GM15510 (cell line): ENCODE data around the gene JPH3.

Experiments
- POLR2A ChIP-seq: IDR thresholded peaks from 3 replicates; pipeline ENCODE4 v1.6.1; 2011; ENCODE audit warnings: borderline replicate concordance; ENCODE audit not compliant: insufficient read length; ENCODE audit errors: extremely low read depth

Gene JPH3

DNA sequence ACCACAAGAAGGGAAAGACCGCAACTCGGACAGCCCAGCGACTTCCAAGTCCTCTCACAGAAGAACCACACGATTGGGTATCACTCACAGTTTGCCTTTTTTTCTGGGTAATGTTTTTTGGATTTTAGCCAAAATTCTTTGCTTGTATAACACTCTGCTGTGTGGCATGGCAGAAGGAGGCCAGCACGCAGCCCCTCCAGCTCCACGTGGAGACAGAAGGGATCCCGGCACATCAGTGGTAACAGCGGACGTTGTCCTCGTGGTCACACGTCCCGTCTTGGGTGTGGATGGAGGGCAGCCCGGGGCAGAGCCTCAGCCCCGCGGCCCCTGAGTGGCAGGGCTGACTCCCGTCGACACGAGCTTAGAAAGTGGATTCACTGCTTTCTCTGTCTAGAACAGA is 94.4 kb downstream of the JPH3 start:
- no peak for TF ChIP-seq POLR2A

DNA sequence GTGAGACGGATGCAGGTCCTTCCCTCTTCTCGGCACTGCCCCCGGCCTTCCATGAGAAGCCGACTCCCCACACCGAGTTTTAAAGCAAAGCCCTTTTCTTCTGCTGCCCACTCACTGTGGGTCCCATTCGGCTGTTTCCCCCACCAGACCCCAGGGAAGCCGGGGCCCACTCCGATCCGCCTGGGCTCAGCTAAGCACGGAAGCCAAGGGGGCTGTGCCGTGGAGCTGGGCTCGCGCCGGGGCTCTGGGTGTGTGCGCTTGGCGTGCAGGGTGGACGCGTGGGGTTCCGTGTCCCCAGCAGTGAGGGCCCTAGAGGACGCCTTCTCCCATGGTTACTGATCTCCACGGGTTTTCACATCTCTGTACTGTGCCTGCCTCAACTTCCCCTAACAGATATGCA is 94.9 kb downstream of the JPH3 start:
- TF ChIP-seq POLR2A: no peak

DNA sequence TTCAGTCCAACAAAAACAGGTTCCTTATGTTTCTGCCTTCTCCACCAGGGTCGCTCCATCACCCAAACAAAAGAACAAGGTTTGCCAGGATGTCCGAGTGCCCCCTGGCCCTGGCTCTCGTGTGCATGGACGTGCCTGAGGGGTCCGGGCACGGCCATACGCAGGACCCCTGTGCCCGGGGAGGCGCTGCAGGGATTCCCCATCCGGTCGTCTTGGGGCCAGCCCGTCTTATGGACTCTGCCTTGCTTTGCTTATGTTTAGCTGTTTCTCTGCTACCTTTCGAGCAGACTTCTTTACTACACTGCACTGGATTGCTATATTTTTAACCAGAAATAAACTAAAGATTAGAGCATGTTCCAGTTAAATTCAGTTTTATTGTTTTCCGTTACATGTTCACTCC is 95.5 kb downstream of the JPH3 start:
- TF ChIP-seq POLR2A: no peak

DNA sequence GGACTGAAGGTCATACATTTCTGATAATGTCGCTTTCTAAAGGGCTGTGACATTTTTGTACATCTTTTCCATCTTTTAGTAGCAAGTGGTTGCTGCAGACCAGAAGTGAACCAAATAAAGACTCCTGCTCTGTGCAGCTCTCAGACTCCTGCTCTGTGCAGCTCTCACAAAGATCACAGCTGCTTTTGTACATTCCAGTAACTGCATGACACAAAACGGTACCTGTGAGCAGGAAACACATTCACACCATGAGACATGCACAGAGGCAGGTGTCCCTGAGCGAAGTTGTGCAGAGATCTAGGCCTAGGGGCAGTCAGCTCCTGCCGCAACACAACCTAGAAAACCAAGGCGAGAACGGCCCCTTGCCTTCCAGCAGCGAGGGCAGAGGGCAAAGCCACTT is 95.9 kb downstream of the JPH3 start:
- TF ChIP-seq POLR2A: no peak

DNA sequence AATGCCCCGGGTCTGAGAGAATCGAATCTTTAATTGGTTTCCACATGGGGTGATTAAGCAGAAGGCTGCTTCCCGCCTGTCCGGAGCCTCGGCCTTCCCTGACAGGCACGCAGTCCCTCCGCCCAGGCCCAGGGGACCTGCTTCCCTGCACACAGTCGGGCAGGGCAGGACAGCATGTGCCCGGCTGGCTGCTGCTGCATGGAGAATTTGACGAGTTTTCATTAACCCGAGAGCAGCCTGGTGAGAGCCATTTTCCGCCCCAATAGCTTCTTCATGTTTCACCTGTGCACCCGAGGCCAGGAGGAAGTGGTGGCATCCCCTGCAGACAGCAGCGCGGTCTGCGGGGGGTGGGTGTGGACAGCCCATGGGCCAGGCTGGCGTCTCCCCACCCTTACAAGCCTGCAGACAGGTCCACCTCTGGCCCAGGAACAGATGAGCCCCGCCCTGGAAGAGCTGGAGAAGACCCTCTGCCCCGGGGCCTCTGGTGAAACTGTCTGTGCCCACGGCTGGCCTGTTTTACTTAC is 96.4 kb downstream of the JPH3 start:
- no peak for TF ChIP-seq POLR2A

DNA sequence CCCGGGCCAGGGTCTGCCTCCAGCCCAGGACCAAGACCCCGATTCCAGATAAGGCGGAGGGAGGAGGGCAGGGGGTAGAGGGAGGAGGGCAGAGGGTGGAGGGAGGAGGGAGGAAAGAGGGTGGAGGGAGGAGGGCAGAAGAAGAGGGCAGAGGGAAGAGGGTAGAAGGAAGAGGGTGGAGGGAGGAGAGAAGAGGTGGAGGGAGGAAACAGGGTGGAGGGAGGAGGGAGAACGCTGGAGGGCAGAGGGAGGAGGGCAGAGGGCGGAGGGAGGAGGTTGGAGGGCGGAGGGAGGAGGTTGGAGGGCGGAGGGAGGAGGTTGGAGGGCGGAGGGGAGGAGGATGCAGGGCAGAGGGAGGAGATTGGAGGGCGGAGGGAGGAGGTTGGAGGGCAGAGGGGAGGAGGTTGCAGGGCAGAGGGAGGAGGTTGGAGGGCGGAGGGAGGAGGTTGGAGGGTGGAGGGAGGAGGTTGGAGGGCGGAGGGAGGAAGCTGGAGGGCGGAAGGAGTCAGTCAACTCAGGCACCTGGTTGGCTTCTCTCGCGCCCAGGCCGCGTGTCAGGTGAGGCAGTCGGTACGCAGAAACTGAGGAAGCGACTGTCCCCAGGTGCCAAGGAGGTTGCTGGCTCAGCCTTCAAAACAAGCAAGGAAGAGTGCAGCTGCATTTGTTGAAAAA is 98.2 kb downstream of the JPH3 start:
- no peak for TF ChIP-seq POLR2A

DNA sequence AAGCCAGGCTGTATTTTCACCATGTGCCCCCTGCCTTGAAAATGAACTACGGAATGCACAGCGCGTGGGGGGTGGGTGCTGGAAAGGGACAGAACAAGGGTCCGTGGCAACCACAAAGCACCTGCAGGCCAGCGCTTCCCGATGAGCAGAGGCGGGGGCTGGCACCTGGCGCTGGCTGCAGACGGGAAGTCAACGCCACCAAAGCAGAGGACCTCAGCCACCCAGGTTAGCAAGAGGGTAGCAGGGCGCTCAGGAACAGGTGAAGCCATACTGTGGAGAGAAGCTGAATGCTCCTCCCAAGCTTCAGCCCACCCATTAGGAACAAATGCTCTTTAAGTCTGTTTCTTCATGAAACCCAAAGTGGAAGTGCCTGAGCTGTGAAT is 98.8 kb downstream of the JPH3 start:
- TF ChIP-seq POLR2A: no peak

DNA sequence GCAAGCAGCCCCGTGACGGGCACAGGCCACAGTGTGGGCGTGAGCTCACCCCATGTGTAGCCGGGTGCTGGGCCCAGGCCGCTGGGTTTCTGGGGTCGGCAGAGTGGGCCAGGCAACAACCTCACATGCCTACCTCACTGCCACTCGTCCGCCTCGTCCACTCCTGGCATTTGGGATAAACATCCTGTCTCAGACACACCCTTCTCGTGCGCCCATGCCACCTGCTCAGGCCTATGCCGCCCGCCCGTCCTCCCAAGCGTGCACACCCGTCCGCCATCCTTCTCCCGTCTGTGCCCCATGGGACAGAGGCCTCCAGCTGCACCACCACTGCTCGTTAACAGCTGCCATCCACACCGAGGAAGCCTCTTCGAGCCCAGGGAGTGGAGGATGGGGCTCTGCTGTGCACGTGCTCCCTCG is 99.2 kb downstream of the JPH3 start:
- TF ChIP-seq POLR2A: no peak

DNA sequence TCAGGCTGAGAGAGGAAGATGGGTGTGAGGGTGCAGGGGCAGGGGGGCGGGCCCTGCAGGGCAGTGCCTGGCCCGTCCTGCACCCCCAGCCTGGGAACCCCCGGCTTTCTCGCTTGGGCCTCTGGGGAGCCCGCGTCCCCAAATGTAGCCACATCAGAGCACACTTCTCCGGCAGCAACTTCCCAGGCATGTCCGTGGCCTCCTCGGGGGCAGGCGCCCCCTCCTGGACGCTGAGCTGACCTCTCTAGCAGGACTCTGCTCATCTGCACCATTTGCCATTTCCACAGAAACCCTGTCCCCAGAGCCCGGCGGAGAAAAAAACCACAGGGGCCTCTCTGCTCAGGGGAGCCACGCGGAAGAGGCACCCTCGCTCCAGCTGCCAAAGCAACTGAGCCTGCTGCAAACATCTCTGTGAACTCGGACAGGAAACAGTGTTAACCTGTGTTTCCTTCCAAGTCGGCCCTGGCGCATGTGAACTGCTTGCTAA is 100.1 kb downstream of the JPH3 start:
- TF ChIP-seq POLR2A: no peak

DNA sequence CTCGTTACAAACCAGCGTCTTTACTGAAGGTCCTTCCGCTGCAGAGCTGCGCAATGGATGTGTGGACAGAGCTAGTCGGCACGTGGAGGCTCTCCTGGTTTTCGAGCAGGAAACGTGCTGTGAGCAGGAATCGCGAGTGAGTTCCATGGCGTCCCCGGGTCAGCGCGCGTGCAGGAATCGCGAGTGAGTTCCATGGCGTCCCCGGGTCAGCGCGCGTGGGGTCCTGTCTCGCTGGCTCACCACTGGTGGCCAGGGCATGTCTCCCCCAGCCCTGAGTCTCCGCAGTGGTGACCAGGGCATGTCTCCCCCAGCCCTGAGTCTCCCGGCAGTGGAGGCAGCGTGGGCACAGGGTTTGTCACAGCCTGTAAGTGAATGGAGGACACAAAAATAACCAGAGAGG is 100.8 kb downstream of the JPH3 start:
- TF ChIP-seq POLR2A: no peak

DNA sequence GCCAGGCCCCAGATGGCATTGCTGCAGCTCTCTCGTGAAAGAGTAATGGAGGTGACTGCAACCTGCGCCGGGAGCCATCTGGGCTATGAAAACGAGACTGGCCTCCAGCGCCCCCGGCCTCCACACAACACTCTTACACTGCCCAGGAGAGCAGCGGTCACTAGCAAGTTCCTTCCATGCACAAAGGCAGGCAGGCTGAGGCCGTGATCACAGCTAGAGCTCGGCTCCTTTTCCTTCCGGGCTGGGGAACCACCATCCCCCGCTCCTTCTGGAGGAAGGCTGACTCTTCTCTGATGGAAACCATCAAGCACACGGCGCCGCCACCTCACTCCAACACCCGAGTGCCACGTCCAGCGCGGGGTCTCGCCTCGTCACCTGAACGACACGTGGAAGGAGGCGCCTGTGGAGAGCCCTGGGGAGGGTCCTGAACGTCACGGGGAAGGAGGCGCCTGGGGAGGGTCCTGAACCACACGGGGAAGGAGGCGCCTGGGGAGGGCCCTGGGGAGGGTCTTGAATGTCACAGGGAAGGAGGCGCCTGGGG is 101.6 kb downstream of the JPH3 start:
- no peak for TF ChIP-seq POLR2A

DNA sequence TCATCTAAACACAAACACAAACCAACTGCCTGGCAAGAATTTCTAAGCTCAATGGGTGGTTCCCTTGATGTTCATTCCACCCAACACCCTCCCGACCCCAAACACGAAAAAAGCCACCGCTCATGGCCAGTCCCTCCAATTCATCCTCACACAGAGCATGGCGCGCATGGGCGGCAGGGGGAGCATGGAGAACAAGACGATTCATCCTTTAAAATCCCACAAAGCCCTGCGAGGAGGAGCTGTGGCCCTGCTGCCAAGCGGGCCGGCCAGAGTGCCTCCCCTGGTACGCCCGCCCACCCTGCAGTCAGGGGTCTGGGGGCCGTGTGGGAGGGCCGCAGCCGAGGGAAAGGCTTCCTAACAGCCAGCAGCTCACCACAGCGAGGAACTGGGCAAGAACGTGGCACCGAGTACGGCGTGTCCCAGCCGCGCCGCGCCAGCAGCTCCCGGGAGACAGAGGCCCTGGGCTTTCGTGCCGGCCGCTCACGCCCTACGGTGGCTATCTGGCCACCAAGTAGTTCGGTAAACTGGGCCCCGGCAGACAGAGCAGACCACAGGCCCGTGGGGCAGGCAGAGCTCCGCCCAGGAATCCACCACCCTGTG is 102.5 kb downstream of the JPH3 start:
- TF ChIP-seq POLR2A: no peak

DNA sequence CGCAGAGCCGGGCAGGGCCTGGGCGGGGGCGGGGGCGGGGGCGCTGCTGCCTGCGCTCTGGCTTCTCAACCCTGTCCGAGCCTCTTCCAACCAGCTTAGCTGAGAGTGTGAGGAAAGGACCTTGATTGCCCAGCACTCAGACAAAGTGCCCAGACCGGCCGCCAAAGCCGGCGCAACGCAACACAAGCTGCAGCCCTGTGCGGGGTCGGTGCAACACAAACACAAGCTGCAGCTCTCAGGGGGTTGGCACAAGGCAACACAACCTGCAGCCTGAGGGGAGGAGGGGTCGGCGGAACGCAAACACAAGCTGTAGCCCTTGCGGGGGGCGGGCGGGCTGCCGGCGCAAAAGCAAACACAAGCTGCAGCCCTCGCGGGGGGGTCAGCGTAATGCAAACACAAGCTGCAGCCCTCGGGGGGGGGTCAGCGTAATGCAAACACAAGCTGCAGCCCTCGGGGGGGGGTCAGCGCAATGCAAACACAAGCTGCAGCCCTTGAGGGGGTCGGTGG is 103.5 kb downstream of the JPH3 start:
- no peak for TF ChIP-seq POLR2A

DNA sequence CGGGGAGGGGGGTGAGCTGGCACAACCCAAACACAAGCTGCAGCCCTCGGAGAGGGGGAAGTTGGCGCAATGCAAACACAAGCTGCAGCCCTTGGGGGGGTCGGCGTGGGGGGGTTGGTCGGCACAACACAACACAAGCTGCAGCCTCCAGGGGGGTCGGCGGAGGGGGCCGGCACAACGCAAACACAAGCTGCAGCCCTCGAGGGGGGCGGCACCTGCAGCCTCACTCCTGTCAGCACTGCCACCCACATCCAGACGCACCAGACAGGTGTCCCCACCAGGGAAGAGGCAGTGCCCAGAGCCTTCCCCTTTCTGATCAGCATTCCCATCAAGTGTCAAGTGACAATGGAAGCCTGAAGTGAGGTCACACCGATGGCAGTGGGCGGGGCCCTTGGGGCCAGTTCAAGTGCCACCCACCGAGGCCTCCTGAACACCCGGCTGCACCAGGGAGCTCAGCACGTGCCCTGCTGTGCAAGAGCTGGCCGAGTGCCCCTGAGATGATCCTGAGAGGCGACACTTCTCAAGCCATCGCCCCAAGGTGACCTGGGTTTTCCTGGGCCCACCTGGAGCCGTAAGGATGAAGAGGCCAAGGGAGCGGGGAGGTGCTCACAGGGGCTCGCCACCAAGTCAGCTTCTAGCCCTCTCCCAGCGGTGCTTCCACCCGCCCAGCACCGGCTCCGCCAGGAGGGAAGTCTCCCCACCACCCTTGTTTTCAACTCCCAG is 104.1 kb downstream of the JPH3 start:
- no peak for TF ChIP-seq POLR2A

DNA sequence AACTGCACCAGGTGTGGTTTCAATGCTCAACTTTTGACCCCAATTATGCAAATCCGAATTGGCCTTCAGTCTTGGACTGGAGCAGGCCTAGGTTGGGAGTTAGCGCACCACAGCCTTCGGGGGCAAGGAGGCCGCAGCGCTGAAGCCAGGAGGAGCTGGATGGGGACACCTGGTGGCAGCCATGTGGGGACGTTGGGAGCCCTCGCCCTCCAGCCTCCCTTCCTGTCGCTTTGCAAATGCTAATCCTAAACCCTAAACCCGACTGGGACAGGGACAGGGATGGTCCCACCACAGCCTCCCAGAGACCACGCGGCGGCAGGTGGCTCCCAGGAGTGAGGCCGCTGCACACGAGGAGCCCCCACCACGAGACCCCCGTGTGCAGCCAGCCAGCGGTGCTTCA is 104.8 kb downstream of the JPH3 start:
- TF ChIP-seq POLR2A: no peak

DNA sequence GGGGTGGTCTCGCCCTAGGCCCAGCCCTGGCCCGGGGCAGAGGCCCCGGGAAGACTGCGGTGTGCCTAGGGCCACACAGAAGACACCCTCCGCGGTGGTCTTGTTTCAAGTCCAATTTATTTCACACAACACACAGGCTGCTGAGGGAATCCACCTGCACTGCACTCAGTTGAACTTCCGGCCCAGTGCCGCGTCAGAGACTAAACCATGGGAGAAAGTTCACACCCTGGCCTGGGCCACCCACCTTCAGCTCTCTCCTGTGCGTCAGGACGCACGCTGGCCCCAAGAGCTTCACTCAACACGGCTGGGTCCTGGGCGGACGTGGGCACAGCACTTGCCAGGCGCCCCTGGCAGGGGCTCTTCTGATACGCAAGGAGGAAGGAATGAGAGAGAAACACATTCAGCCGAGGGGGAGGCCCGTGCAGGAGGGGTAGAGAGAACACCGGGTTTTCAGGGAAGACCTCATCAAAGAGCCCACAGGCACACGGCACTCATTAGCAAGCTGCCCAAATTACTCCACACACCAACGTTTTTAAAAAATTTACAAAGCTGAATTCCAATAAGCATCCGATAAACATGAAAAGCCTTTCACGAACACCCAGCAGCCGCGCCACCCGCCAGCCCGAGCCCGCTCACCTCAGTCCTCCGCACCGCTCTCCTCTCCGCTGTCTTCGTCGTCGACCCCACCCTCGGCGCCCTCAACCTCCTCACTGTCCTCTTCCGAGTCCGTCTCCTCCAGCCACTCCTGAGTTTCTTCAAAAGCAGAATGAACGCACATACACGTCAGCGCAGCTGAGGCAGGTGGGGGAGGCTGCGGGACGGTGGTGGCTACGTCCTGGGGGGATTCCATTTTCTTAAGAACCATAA is 105.6 kb downstream of the JPH3 start:
- TF ChIP-seq POLR2A: no peak
